ENCODE results near the gene ZFX. TPM values are rescaled to one million over a fixed set of nuclear protein-coding genes. Genes with fewer than 3 reads are reported as not detected.

Gene ZFX
- polyA plus RNA-seq, 3 donors = 3.5 to 14.0 (median 10.8) TPM

GRCh38 chrX:24186986-24187385 lies 37.5 kb downstream of the ZFX start:
- 65 to 89% (median 85%) methylated on average over 4 of the region's 4 CpGs for WGBS, 3 donors
- H3K27ac ChIP-seq (ENCODE audit: low read depth, low read length) = no peak overlapping the region

GRCh38 chrX:24189490-24189889 lies 40.0 kb downstream of the ZFX start:
- 45 to 88% (median 76%) methylated on average over 2 of the region's 2 CpGs for WGBS, 3 donors
- H3K27ac ChIP-seq (ENCODE audit: low read depth, low read length) = no peak overlapping the region

GRCh38 chrX:24190500-24191156 lies 41.1 kb downstream of the ZFX start:
- H3K27ac ChIP-seq (ENCODE audit: low read depth, low read length) = no peak overlapping the region
- 22 to 69% (median 59%) methylated on average over 2 of the region's 2 CpGs for WGBS, 3 donors

- WGBS, 3 donors = 100% methylated on average over 1 of the region's 1 CpG
- H3K27ac ChIP-seq (ENCODE audit: low read depth, low read length) = no peak overlapping the region
Measured at GRCh38 chrX:24196509-24196908, 47.0 kb downstream of the ZFX start.

- no peak overlapping the region for H3K27ac ChIP-seq (ENCODE audit: low read depth, low read length)
- WGBS, 3 donors = 87 to 97% (median 96%) methylated on average over 4 of the region's 4 CpGs
Measured at GRCh38 chrX:24198101-24198500, 48.6 kb downstream of the ZFX start.

- no peak overlapping the region for H3K27ac ChIP-seq (ENCODE audit: low read depth, low read length)
- WGBS, 3 donors = 51 to 92% (median 77%) methylated on average over 2 of the region's 2 CpGs
Measured at GRCh38 chrX:24200133-24200532, 50.6 kb downstream of the ZFX start.

- WGBS, 3 donors = 22 to 94% (median 66%) methylated on average over 1 of the region's 1 CpG
- no peak overlapping the region for H3K27ac ChIP-seq (ENCODE audit: low read depth, low read length)
Measured at GRCh38 chrX:24201216-24201615, 51.7 kb downstream of the ZFX start.

- 65 to 88% (median 84%) methylated on average over 6 of the region's 6 CpGs for WGBS, 3 donors
- H3K27ac ChIP-seq (ENCODE audit: low read depth, low read length) = no peak overlapping the region
Measured at GRCh38 chrX:24202465-24203031, 53.0 kb downstream of the ZFX start.

GRCh38 chrX:24203072-24203808 lies 53.7 kb downstream of the ZFX start:
- no peak overlapping the region for H3K27ac ChIP-seq (ENCODE audit: low read depth, low read length)
- WGBS, 3 donors = 62 to 92% (median 92%) methylated on average over 13 of the region's 13 CpGs

GRCh38 chrX:24204331-24204730 lies 54.8 kb downstream of the ZFX start:
- no peak overlapping the region for H3K27ac ChIP-seq (ENCODE audit: low read depth, low read length)
- 59 to 82% (median 76%) methylated on average over 5 of the region's 5 CpGs for WGBS, 3 donors

GRCh38 chrX:24204958-24205357 lies 55.4 kb downstream of the ZFX start:
- 63 to 83% (median 68%) methylated on average over 1 of the region's 1 CpG for WGBS, 3 donors
- H3K27ac ChIP-seq (ENCODE audit: low read depth, low read length) = no peak overlapping the region

GRCh38 chrX:24207826-24208225 lies 58.3 kb downstream of the ZFX start:
- 42 to 72% (median 56%) methylated on average over 2 of the region's 2 CpGs for WGBS, 3 donors

GRCh38 chrX:24208496-24209240 lies 59.1 kb downstream of the ZFX start:
- 87 to 97% (median 95%) methylated on average over 13 of the region's 13 CpGs for WGBS, 3 donors
- H3K27ac ChIP-seq (ENCODE audit: low read depth, low read length) = no peak overlapping the region

More at GRCh38 chrX:24207826-24208225, 58.3 kb downstream of the ZFX start:
- no peak overlapping the region for H3K27ac ChIP-seq (ENCODE audit: low read depth, low read length)

- H3K27ac ChIP-seq (ENCODE audit: low read depth, low read length) = no peak overlapping the region
- 59 to 93% (median 92%) methylated on average over 6 of the region's 6 CpGs for WGBS, 3 donors
Measured at GRCh38 chrX:24210190-24210589, 60.7 kb downstream of the ZFX start.

- no peak overlapping the region for H3K27ac ChIP-seq (ENCODE audit: low read depth, low read length)
- WGBS, 3 donors = 89 to 93% (median 90%) methylated on average over 4 of the region's 4 CpGs
Measured at GRCh38 chrX:24214568-24214967, 65.0 kb downstream of the ZFX start.

GRCh38 chrX:24215272-24215671 lies 65.7 kb downstream of the ZFX start:
- no peak overlapping the region for H3K27ac ChIP-seq (ENCODE audit: low read depth, low read length)
- WGBS, 3 donors = 62 to 83% (median 81%) methylated on average over 2 of the region's 2 CpGs

GRCh38 chrX:24216037-24216436 lies 66.5 kb downstream of the ZFX start:
- no peak overlapping the region for H3K27ac ChIP-seq (ENCODE audit: low read depth, low read length)
- 95 to 96% (median 96%) methylated on average over 4 of the region's 4 CpGs for WGBS, 3 donors

GRCh38 chrX:24216827-24217226 lies 67.3 kb downstream of the ZFX start:
- 90 to 100% (median 95%) methylated on average over 1 of the region's 1 CpG for WGBS, 3 donors
- no peak overlapping the region for H3K27ac ChIP-seq (ENCODE audit: low read depth, low read length)

GRCh38 chrX:24219320-24219719 lies 69.8 kb downstream of the ZFX start:
- no peak overlapping the region for H3K27ac ChIP-seq (ENCODE audit: low read depth, low read length)
- WGBS, 3 donors = 75 to 91% (median 82%) methylated on average over 8 of the region's 8 CpGs
